ENCODE measurements around the gene PLXNA2.

Gene PLXNA2

GRCh38 chr1:208170252-208170651 lies 73.9 kb downstream of the PLXNA2 start:
- ChIA-PET CTCF (no interaction called here), POLR2A (no interaction called here)
- no peaks in the 10 kb centered on the region for H3K36me3 ChIP-seq (ENCODE audit: control insufficient read depth in 4 of 4, insufficient read depth in 4 of 4, low read length in 3 of 4)
- no peak overlapping the region for H3K27ac ChIP-seq (ENCODE audit: insufficient read depth in 1 of 2, low read depth in 1 of 2, low read length in 2 of 2, poor library complexity in 1 of 2, severe bottlenecking in 2 of 2)
- DNase-seq = peak; percentile 33 to 75 (median 64)
- WGBS (ENCODE audit: insufficient coverage) = 0% methylated on average over 3 of the region's 4 CpGs
- H3K9me3 ChIP-seq (ENCODE audit: control extremely low read depth in 1 of 5, control insufficient read depth in 4 of 5, insufficient read depth in 2 of 5, low read depth in 1 of 5, low read length in 4 of 5) = no peaks in the 10 kb centered on the region
- H3K27me3 ChIP-seq (replicated peaks in 2 of 5; ENCODE audit: control insufficient read depth in 4 of 5, insufficient read depth in 5 of 5, low read length in 4 of 5) = no peaks in the 10 kb centered on the region
- peaks cover 0 to 35% (median 22%) of the 10 kb centered on the region in 4 experiments for H3K4me1 ChIP-seq (ENCODE audit: control extremely low read depth in 1 of 4, control insufficient read depth in 4 of 4, insufficient read depth in 4 of 4, low read length in 3 of 4)
- no peak overlapping the region for H3K4me3 ChIP-seq (ENCODE audit: control insufficient read depth in 1 of 7, extremely low read depth in 1 of 7, insufficient read depth in 4 of 7, low read depth in 2 of 7, low read length in 6 of 7)

GRCh38 chr1:208169081-208169879 lies 74.9 kb downstream of the PLXNA2 start:
- H3K36me3 ChIP-seq (ENCODE audit: control insufficient read depth in 4 of 4, insufficient read depth in 4 of 4, low read length in 3 of 4) = no peaks in the 10 kb centered on the region
- peaks cover 0 to 45% (median 26%) of the 10 kb centered on the region in 4 experiments for H3K4me1 ChIP-seq (ENCODE audit: control extremely low read depth in 1 of 4, control insufficient read depth in 4 of 4, insufficient read depth in 4 of 4, low read length in 3 of 4)
- CTCF ChIA-PET = no interaction called here
- no peak for DNase-seq
- H3K4me3 ChIP-seq (ENCODE audit: control insufficient read depth in 1 of 7, extremely low read depth in 1 of 7, insufficient read depth in 4 of 7, low read depth in 2 of 7, low read length in 6 of 7) = no peak overlapping the region
- H3K27me3 ChIP-seq (replicated peaks in 2 of 5; ENCODE audit: control insufficient read depth in 4 of 5, insufficient read depth in 5 of 5, low read length in 4 of 5) = no peaks in the 10 kb centered on the region
- WGBS (ENCODE audit: insufficient coverage) = 96% methylated on average over 8 of the region's 8 CpGs
- POLR2A ChIA-PET = no interaction called here
- H3K9me3 ChIP-seq (ENCODE audit: control extremely low read depth in 1 of 5, control insufficient read depth in 4 of 5, insufficient read depth in 2 of 5, low read depth in 1 of 5, low read length in 4 of 5) = no peaks in the 10 kb centered on the region
- H3K27ac ChIP-seq (ENCODE audit: insufficient read depth in 1 of 2, low read depth in 1 of 2, low read length in 2 of 2, poor library complexity in 1 of 2, severe bottlenecking in 2 of 2) = no peak overlapping the region

- 93% methylated on average over 3 of the region's 11 CpGs for WGBS (ENCODE audit: insufficient coverage)
- Histone ChIP-seq H3K4me3 (ENCODE audit: control insufficient read depth in 1 of 7, extremely low read depth in 1 of 7, insufficient read depth in 4 of 7, low read depth in 2 of 7, low read length in 6 of 7) (no peak overlapping the region), H3K4me1 (ENCODE audit: control extremely low read depth in 1 of 4, control insufficient read depth in 4 of 4, insufficient read depth in 4 of 4, low read length in 3 of 4) (peaks cover 0 to 46% (median 24%) of the 10 kb centered on the region in 4 experiments), H3K27me3 (replicated peaks in 2 of 5; ENCODE audit: control insufficient read depth in 4 of 5, insufficient read depth in 5 of 5, low read length in 4 of 5) (no peaks in the 10 kb centered on the region), H3K36me3 (ENCODE audit: control insufficient read depth in 4 of 4, insufficient read depth in 4 of 4, low read length in 3 of 4) (no peaks in the 10 kb centered on the region), H3K9me3 (ENCODE audit: control extremely low read depth in 1 of 5, control insufficient read depth in 4 of 5, insufficient read depth in 2 of 5, low read depth in 1 of 5, low read length in 4 of 5) (no peaks in the 10 kb centered on the region), H3K27ac (ENCODE audit: insufficient read depth in 1 of 2, low read depth in 1 of 2, low read length in 2 of 2, poor library complexity in 1 of 2, severe bottlenecking in 2 of 2) (no peak overlapping the region)
- POLR2A ChIA-PET = no interaction called here
- CTCF ChIA-PET = no interaction called here
- no peak for DNase-seq
Measured at GRCh38 chr1:208167261-208167869, 76.8 kb downstream of the PLXNA2 start.

GRCh38 chr1:208166340-208167138 lies 77.6 kb downstream of the PLXNA2 start:
- Histone ChIP-seq H3K9me3 (ENCODE audit: control extremely low read depth in 1 of 5, control insufficient read depth in 4 of 5, insufficient read depth in 2 of 5, low read depth in 1 of 5, low read length in 4 of 5) (no peaks in the 10 kb centered on the region), H3K4me1 (ENCODE audit: control extremely low read depth in 1 of 4, control insufficient read depth in 4 of 4, insufficient read depth in 4 of 4, low read length in 3 of 4) (peaks cover 0 to 38% (median 16%) of the 10 kb centered on the region in 4 experiments), H3K4me3 (ENCODE audit: control insufficient read depth in 1 of 7, extremely low read depth in 1 of 7, insufficient read depth in 4 of 7, low read depth in 2 of 7, low read length in 6 of 7) (no peak overlapping the region), H3K27me3 (replicated peaks in 2 of 5; ENCODE audit: control insufficient read depth in 4 of 5, insufficient read depth in 5 of 5, low read length in 4 of 5) (no peaks in the 10 kb centered on the region), H3K36me3 (ENCODE audit: control insufficient read depth in 4 of 4, insufficient read depth in 4 of 4, low read length in 3 of 4) (no peaks in the 10 kb centered on the region), H3K27ac (ENCODE audit: insufficient read depth in 1 of 2, low read depth in 1 of 2, low read length in 2 of 2, poor library complexity in 1 of 2, severe bottlenecking in 2 of 2) (no peak overlapping the region)
- no peak for DNase-seq
- POLR2A ChIA-PET = no interaction called here
- WGBS (ENCODE audit: insufficient coverage) = 96% methylated on average over 3 of the region's 4 CpGs
- CTCF ChIA-PET = interaction anchor here (1.1 kb wide), 1 partner anchor 8 kb away, joined by 3 read pairs; no protein-coding TSS in a partner anchor

GRCh38 chr1:208165659-208166058 lies 78.5 kb downstream of the PLXNA2 start:
- POLR2A ChIA-PET = no interaction called here
- 96% methylated on average over 4 of the region's 6 CpGs for WGBS (ENCODE audit: insufficient coverage)
- no peaks in the 10 kb centered on the region for H3K9me3 ChIP-seq (ENCODE audit: control extremely low read depth in 1 of 5, control insufficient read depth in 4 of 5, insufficient read depth in 2 of 5, low read depth in 1 of 5, low read length in 4 of 5)
- H3K4me1 ChIP-seq (ENCODE audit: control extremely low read depth in 1 of 4, control insufficient read depth in 4 of 4, insufficient read depth in 4 of 4, low read length in 3 of 4) = peaks cover 0 to 29% (median 11%) of the 10 kb centered on the region in 4 experiments
- H3K4me3 ChIP-seq (ENCODE audit: control insufficient read depth in 1 of 7, extremely low read depth in 1 of 7, insufficient read depth in 4 of 7, low read depth in 2 of 7, low read length in 6 of 7) = no peak overlapping the region
- CTCF ChIA-PET = interaction anchor here (0.8 to 1.8 kb wide), 8 partner anchors 9 to 79 kb away, joined by 3 to 6 read pairs (median 4); partner anchors contain the start of gene PLXNA2
- H3K27ac ChIP-seq (ENCODE audit: insufficient read depth in 1 of 2, low read depth in 1 of 2, low read length in 2 of 2, poor library complexity in 1 of 2, severe bottlenecking in 2 of 2) = no peak overlapping the region
- H3K36me3 ChIP-seq (ENCODE audit: control insufficient read depth in 4 of 4, insufficient read depth in 4 of 4, low read length in 3 of 4) = no peaks in the 10 kb centered on the region
- DNase-seq = no peak
- no peaks in the 10 kb centered on the region for H3K27me3 ChIP-seq (replicated peaks in 2 of 5; ENCODE audit: control insufficient read depth in 4 of 5, insufficient read depth in 5 of 5, low read length in 4 of 5)

GRCh38 chr1:208164609-208165008 lies 79.6 kb downstream of the PLXNA2 start:
- no peaks in the 10 kb centered on the region for H3K36me3 ChIP-seq (ENCODE audit: control insufficient read depth in 4 of 4, insufficient read depth in 4 of 4, low read length in 3 of 4)
- peaks cover 0 to 20% (median 8%) of the 10 kb centered on the region in 4 experiments for H3K4me1 ChIP-seq (ENCODE audit: control extremely low read depth in 1 of 4, control insufficient read depth in 4 of 4, insufficient read depth in 4 of 4, low read length in 3 of 4)
- no peaks in the 10 kb centered on the region for H3K9me3 ChIP-seq (ENCODE audit: control extremely low read depth in 1 of 5, control insufficient read depth in 4 of 5, insufficient read depth in 2 of 5, low read depth in 1 of 5, low read length in 4 of 5)
- WGBS (ENCODE audit: insufficient coverage) = 2% methylated on average over 11 of the region's 12 CpGs
- peak in 2 of 3 donors; percentile 80 to 82 for DNase-seq
- ChIA-PET POLR2A (interaction anchor here (1.1 kb wide), 1 partner anchor 36 kb away, joined by 4 read pairs; no protein-coding TSS in a partner anchor), CTCF (interaction anchor here (0.8 to 1.8 kb wide), 7 partner anchors 14 to 80 kb away, joined by 3 to 6 read pairs (median 4); partner anchors contain the start of gene PLXNA2)
- no peaks in the 10 kb centered on the region for H3K27me3 ChIP-seq (replicated peaks in 2 of 5; ENCODE audit: control insufficient read depth in 4 of 5, insufficient read depth in 5 of 5, low read length in 4 of 5)
- H3K27ac ChIP-seq (ENCODE audit: insufficient read depth in 1 of 2, low read depth in 1 of 2, low read length in 2 of 2, poor library complexity in 1 of 2, severe bottlenecking in 2 of 2) = no peak overlapping the region
- peak overlapping the region in 2 of 7 experiments; percentile 17 to 43 for H3K4me3 ChIP-seq (ENCODE audit: control insufficient read depth in 1 of 7, extremely low read depth in 1 of 7, insufficient read depth in 4 of 7, low read depth in 2 of 7, low read length in 6 of 7)

All from common myeloid progenitor, CD34-positive (primary cell).